Measurements from ENCODE around the gene JPH4. TPM values are rescaled to one million over a fixed set of nuclear protein-coding genes. Genes with fewer than 3 reads are reported as not detected.

JPH4 gene
- total and polyA plus RNA-seq, 3 donors from 2014 or later, result 3.4 to 3.9 (median 3.6) TPM

- Histone ChIP-seq H3K36me3 (ENCODE audit: low read depth, missing control alignments) (no peaks in the 10 kb centered on the region), H3K27me3 (no peaks in the 10 kb centered on the region), H3K4me1 (no peaks in the 10 kb centered on the region), H3K27ac (no peak overlapping the region), H3K9me3 (no peaks in the 10 kb centered on the region), H3K4me3 (no peak overlapping the region)
- intact Hi-C loops (cut with DNase I; ENCODE audit: low total_unique reads), result no loop called here
- TF ChIP-seq CTCF (IDR thresholded peaks at IDR 0.05) (peak in 1 of 3 experiments; percentile 26), POLR2A (IDR thresholded peaks at IDR 0.05) (no peak)
- no peak for DNase-seq
- WGBS, 2 donors, result 50 to 67% methylated on average over 6 of the region's 6 CpGs
Measured at GRCh38 chr14:23568600-23569331, 9.8 kb downstream of the JPH4 start.

GRCh38 chr14:23568021-23568599 is 10.5 kb downstream of the JPH4 start:
- TF ChIP-seq CTCF (IDR thresholded peaks at IDR 0.05) (no peak), POLR2A (IDR thresholded peaks at IDR 0.05) (no peak)
- no peak for DNase-seq
- intact Hi-C loops (cut with DNase I; ENCODE audit: low total_unique reads), result no loop called here
- Histone ChIP-seq H3K9me3 (no peaks in the 10 kb centered on the region), H3K36me3 (ENCODE audit: low read depth, missing control alignments) (no peaks in the 10 kb centered on the region), H3K4me3 (peak overlapping the region; percentile 58 to 65), H3K4me1 (no peaks in the 10 kb centered on the region), H3K27ac (peak overlapping the region; percentile 2 to 85), H3K27me3 (no peaks in the 10 kb centered on the region)
- WGBS, 2 donors, result 58 to 67% methylated on average over 2 of the region's 2 CpGs

GRCh38 chr14:23567186-23568020 is 11.2 kb downstream of the JPH4 start, which contains the start of gene AP1G2:
TSS of gene AP1G2 (minus strand) at chr14:23567791. CDS start at chr14:23567314, 477 bp downstream.
- H3K4me3 ChIP-seq, result peak within 1 kb of the TSS; percentile 58 to 65
- H3K9me3 ChIP-seq, result no peaks in the 10 kb centered on the region
- H3K27ac ChIP-seq, result peak within 1 kb of the TSS; percentile 2 to 85
- H3K27me3 ChIP-seq, result no peaks in the 10 kb centered on the region
- TF ChIP-seq CTCF (IDR thresholded peaks at IDR 0.05) (no peak), POLR2A (IDR thresholded peaks at IDR 0.05) (no peak)
- peaks cover 4% of the 10 kb centered on the region for H3K4me1 ChIP-seq
- WGBS, 2 donors, result 1 to 2% methylated on average over 48 to 53 of the region's 53 CpGs
- no peaks in the 10 kb centered on the region for H3K36me3 ChIP-seq (ENCODE audit: low read depth, missing control alignments)
- intact Hi-C loops (cut with DNase I; ENCODE audit: low total_unique reads), result no loop called here
- peak; percentile 90 for DNase-seq

- no peaks in the 10 kb centered on the region for H3K9me3 ChIP-seq
- peaks cover 4% of the 10 kb centered on the region for H3K4me1 ChIP-seq
- no peaks in the 10 kb centered on the region for H3K36me3 ChIP-seq (ENCODE audit: low read depth, missing control alignments)
- TF ChIP-seq POLR2A (IDR thresholded peaks at IDR 0.05) (no peak), CTCF (IDR thresholded peaks at IDR 0.05) (no peak)
- H3K27me3 ChIP-seq, result no peaks in the 10 kb centered on the region
- no peak for DNase-seq
- H3K27ac ChIP-seq, result peak overlapping the region; percentile 2 to 85
- H3K4me3 ChIP-seq, result peak overlapping the region; percentile 58 to 65
- 6 to 11% methylated on average over 5 of the region's 5 CpGs for WGBS, 2 donors
- intact Hi-C loops (cut with DNase I; ENCODE audit: low total_unique reads), result no loop called here
Measured at GRCh38 chr14:23566778-23567185, 11.8 kb downstream of the JPH4 start.
